Hematopoietic multipotent progenitor cell treated with erythropoietin and hydrocortisone succinate and interleukin-3 and kit ligand, for 4 days (in vitro differentiated cells): Measurements from ENCODE around the gene FILIP1.
A peak's percentile ranks its signal among the peaks of the same experiment; 100 is the strongest.

Experiments used
- DNase-seq: peaks from one replicate; pipeline ENCODE4 v3.0.0-alpha.2; 2015

FILIP1 gene

DNA sequence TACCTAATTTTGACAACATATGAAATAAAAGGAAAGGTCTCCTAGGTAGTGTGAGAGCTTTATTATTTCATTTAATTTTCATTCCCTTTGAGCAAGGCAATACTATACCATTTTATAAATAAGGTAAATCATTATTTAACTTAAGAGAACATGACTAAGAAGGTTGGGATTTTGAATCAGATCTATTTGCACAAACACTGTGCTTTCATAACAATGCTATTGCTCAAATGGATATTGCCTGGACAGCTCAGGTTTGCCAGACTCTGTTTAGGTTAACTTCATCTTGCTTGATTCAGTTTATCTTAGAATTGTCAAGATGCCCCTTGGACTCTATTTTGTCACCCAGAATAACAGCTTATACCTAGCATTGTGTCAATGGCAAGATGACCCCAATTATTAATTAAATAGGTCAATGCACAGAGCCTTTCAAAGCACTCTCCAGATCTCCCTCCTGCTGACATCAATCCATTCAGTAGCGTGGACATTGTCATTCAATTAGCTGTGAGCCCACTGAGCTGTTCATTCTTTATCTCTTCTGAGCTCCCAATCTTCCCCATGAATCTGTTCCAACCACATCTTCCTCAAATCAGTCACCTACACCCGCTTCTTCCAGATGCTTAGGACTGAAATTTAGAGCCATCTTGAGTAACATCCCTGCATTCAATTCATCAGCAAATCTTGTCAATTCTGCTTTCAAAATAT lies 166.9 kb downstream of the FILIP1 start:
- no peak for DNase-seq

DNA sequence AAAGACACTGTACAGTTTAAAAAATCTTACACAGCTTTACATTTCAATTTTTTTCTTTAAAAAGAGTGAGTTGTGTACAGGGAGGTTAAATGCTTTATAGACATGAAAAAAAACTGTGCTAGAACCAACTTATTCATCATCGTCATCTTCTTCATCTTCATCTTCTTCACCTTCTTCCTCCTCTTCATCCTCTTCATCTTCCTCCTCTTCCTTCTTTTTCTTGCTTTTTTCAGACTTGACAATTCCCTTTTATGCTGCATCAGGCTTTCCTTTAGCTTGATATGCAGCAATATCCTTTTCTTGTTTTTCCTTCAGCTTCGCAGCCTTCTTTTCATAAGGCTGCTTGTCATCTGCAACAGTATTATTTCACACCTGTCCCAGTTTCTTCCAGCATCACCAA lies 174.7 kb downstream of the FILIP1 start:
- no peak for DNase-seq

DNA sequence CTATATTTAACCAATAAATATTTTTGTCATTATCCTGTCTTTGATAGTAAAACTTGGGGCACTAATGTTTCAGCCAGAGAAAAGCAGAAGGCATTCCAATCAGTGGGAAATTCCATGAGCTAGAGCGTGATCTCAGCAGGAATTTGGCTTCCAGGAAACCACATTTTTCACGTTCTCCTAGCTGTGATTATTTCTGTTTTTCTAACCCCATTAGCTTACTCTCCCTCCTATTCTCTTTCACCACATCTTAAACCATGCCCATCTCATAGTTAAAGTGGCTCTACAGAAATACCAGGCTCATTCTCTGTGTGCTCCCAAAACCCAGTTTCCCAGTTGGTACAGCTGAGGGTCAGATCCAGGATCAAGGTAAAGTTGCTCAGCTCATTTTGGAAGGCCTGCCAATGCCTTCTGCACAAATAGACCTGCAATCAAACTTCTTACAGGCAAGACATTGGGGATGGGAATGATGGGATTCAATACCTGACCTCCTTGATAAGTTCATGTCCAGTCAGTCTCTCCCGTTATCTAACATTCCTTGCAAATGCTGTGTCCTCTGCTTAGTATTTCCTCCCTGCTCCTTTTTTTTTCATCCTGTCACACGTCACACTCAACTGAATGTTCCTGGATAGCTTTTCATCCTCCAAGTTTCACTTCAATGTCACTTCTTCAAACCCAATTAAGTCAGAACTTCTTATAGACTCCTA lies 175.9 kb downstream of the FILIP1 start:
- no peak for DNase-seq

DNA sequence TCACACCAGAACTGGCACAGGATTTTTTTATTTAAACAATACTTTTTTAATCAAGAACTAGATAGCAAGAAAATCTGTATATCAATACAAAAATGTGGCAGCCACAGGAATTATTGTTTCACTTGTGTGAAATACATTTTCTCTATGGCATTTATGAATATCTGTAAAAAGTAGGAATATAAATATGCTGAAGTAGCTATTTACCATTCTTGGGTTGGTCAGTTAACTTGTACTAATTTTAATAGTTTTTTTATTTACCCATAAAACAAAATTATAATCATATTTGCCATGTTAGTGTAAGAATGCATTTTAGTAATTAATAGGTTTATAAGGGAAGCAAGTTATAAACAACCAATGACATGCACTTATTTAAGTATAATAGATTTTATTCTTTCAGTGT lies 177.6 kb downstream of the FILIP1 start:
- DNase-seq: no peak

DNA sequence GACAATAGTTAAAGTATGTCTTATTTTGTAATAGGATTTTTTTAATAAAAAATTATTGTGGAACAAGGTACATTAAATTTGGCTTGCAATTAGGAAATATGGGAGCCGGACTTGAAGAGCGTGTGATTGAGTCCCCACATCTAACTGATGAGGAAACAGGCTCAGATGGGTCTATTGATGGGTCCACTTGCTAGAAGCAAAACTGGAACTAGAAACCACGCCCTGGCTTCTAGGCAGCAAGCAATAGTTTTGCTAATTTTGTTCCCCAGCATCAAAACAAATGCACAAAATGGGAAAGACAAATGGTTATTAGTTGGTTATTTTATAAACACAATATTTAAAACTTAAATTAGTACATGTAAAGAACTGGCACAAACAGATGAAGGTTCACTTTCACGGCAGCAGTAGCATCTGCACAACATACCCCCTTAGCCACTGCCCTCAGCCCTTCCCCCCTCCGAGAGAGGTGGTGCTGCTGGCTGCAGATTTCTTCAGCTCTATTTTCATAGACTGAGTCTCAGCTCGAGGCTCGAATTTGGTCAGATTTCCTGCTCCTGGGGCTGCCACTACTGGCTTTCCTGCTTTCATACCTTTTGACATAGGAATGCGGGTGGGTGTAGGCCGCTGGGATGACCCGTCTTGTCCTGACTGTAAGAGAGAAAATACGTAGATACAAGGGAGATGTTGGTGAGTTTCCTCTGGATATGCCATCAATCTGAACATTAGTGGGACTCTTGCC lies 185.2 kb downstream of the FILIP1 start:
- no peak for DNase-seq

DNA sequence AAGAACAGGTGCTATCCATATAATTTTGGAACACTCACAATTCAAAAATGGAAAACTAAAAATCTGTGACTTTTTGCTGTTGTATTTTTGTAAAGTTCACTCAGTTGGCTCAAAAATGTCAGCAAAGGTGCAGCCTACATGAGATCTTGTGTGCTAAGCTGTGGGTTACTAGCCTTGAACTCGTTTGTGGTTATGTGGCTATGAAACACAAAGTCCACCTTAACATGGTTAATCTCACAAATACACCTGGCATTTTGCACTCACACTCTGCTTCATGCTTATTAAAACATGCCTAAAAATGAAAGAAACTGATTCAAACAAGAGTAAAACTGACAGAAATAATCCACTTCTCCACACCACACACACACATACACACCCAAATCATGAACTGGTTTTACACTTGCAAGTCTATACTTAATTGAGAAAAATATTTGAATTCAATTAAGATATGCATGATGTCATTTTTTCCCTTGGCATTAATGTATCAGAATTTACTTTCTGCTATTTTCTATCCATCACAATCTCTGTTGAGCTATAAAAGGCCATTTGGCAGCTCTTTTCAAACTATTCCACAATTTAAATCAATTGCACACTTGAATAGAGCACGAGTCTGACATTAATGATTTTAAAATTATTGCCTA lies 186.1 kb downstream of the FILIP1 start:
- DNase-seq: no peak

DNA sequence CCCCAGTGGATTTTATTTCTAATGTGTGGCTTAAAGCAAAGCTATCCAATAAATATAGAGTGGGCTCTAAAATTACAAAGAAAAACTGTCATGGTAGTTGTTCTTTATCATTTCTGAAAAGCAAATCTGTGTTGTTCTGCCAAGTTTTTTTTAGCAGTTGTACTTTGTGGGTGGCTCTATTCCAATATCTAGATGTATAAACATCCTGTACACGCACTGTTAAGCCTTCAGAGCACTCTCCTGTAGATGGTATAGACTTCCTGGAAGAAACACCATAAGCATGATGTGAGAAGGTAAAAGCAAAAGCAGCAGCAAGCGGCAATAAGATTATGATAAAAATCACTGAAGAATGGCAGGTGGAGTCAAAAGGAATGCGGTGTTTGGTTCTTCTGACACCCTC lies 187.5 kb downstream of the FILIP1 start:
- no peak for DNase-seq

DNA sequence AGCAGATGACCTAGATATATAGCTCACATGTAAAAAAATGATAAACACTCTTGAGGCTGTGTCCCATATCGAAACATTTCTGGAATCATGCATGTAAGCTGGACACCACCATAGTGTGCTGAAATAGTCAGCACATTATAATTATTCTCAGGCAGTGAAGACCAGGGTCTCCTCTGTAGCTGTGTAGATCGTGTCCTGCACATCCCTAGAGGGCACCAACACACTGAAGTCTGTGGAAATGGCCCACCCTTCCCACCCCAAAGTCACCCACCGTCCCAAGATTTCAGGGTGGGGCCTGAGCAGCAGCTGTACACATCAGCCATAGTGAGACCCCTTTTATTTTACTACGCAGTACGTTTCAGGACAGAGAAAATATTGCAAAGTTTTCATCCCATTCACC lies 188.0 kb downstream of the FILIP1 start:
- DNase-seq: no peak

DNA sequence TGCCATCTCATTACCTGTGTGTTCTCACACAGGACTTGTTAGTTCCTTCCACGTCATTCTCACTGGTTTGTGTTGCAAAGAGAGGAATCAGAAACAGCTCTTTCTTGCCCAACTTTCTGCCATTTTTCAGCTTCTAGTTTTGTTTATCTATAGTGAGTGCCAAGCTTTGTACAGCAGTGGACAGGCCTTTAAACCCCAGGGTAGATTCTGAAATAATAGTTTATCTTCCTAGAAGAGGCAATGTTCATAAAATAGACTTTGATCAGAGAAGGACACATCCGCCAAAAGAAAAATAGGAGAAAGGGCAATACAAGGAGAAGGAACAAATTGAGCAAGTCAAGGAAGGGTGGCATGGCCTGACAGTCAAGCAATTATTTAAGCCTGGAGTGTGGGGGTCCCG lies 191.3 kb downstream of the FILIP1 start:
- DNase-seq: no peak

DNA sequence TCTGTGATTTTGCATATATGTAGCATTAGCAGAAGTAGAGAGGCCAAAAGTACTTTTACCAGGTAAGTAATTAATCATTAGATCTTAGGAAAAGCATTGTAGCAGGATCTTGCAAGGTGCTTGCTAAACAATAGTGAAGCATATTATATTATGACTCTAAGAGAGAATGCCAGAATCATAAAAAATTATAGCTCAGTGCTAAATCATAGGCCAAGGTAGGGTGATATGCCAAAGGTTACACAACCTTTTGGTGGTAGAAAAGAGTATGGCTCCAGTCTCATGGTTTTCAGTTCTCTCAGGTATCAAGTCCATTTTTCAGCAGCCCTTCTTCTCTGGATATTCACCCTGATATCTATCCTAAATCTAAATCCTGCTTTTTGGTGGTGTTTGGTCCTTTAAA lies 192.1 kb downstream of the FILIP1 start:
- no peak for DNase-seq

DNA sequence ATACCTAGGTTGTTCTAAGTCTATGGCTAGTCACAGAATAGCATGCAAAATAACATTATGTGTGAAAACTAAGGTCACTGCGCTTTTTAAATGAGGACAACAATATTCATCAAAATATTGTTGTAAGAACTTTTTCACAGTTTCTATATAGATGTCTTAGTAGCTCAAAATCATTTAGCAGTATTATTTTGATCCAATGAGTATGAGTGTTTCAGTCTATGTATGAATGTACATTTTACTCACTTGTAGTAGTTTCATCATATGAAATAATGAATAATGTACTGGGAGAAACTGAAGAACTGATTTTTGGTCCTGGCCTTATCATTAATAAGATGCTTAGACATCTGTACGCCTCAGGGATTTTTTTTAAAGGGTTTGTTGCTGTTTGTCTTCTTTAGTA lies 192.5 kb downstream of the FILIP1 start:
- no peak for DNase-seq

DNA sequence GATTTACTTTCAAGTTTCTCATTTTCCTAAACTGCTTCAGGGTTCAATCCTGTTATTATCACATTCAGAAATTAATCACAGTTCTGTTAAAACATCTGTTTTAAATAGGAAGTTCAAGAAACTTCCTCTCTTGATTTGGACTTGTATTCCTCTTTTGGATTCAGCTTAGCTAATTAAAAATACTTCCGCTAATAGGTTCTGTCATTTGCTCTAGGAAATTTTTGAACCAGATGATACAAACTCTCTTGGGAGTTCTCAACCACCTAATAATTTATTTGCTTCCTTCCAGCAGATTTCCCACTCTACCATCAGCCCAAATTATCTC lies 193.1 kb downstream of the FILIP1 start:
- no peak for DNase-seq

DNA sequence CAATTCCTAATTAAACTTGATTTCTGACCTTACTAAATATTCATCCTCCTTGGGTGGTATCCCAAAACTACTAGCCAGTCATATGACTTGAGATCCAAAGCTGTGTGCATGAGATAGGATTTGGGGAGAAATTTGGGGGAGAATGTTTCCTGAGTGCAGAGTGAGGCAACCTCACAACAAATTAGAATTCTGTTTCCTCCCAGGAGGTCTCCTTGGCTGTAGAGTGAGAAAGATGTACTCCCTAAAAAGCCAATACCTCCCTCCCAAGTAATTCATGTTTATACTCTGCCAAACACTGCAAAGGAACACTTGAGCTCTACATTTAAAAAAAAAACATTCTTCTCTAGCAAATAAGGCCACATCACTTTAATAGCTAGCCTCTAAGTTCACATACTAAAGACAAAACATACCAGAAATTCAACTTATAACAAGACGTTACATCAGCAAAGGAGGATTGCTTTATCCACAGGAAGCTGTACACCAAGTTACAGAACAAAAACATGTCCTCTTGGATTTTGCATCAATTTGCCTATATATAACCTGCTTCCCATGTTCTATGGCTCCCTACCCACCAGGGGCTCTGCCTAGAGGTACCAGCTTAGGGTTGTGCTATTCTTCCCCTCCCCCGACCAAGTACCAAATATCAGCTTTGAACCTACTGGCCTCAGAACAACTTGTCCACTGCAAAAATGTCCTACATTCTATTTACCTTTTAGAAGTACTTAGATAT lies 193.6 kb downstream of the FILIP1 start:
- DNase-seq: no peak

DNA sequence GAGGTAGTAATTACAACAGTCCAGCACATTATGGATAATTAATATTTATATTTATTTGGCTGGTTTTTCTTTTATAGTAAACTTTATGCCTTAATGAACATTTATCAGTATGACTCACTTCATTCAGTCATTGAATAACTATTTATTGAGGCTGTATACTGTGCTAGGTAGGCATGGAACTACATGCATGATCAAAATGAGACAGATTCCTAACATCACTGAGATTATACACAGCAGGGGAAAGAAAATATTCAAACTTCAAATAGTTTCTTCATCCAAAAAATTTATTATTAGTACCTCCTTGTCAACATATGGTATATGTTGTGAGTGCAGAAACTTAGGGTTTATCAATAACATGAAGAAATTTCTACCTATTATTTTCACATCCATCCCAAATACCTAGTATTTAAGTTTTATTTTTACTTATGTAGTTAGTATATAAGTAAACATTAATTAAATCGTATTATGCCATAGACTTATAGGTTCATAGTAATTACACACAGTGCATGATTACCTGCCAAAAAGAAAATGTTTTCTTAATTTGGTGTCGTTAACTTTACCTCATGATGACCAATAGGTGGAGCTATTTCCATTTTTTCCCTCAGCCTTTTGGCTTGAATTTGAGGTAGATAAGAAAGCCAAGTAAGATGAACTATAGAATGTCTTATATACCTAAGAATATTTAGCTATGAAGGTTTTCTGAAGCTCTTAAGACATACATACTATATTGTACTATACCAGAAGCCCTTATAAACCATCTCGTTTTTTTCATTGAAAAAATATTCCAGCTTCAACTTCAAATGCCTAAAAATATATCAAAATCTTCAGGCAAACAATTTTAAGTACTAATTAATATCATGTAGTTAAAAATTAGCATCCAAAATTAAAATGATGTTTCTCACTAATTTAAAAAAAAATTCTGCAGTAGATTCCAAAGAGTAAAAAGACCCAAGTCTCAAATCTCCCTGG lies 196.5 kb downstream of the FILIP1 start:
- DNase-seq: peak; percentile 86

DNA sequence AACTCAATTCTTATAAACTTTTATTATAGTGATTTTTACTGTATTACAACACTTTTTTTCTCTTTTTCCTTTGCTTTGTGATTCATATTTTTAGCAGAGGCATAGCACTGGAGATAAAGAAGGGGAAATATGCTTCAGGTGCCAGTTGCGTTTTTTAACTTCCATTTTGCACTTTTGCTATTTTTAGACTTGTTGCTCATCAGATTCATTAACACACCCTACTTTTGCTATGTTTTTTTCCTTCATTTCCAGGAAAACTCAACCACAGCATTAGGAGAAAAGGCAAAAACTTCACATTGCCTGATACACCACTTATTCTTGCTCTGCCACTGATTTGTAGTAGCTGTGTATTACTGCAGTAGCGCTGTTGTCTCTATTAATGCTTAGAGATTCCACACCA lies 201.0 kb downstream of the FILIP1 start:
- DNase-seq: no peak

DNA sequence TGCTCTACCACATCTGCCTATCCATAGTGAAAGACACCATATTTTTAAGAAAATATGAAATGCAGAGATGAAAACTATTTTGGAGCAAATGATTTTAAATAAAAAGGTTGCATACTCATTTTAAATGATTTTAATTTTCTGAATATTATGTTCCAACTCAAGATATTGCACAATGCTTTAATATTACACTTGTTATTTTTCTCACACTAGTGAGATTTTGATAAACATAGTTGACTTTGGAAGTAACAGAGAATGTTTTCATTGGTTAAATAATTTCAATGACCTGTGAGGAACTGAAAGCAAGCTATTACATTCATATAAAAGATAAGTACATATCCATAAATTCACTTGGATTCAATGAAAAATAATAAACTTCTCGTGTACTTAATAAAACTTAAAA lies 201.9 kb downstream of the FILIP1 start:
- DNase-seq: no peak

DNA sequence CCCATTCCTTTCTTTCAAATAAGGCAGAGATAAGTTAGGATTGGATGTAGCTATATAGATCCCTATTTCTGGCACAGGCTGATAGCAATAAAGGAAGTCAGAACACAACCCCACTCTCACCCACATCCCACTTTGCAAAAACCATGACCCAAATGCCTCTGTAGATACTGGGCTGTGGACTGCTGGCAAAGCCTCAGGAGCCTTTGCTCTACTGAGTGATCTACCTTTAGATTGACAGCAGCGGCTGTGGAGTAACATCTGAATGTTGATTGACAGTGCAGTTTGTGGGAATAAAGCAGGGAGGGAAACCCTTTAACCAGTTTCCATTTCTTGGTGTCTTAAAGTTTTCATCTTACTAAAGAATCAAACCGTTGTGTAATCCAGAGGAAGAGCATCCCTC lies 202.3 kb downstream of the FILIP1 start:
- peak; percentile 25 for DNase-seq

DNA sequence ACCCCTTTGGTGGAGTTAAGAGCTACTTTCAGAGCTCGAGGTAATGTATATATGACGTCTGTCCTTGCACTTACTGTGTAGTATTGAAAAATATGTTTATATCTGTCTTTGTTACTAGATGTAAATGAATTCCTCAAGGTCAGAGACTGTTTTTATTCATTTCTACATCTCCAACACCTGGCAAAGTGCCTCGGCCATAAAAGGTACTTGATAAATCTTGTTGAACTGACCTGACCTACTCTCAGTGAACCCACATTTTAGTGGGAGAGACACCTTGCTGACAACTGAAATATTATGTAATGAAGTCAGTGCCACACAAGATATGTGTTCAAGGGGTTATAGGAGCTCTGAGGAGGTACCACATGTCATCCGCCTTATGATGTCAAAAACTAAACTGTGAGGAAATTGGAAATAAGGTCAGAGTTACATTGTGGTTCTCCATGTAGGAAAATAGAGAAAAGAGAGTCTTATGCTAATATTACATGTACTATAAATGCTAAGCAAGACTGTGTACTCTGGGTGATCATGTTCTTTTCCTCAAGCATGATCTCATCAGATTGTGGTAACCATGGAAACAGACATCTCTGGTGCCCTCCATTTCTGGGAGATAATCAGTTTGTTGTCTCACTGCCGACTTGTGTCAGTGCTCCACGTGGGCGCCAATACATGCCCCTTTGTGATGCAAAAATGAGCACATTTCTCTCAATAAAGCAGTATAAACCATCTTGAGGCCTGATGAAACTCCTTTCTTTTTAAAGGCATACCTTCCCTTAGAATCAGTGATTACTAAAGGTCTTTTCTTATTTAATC lies 203.3 kb downstream of the FILIP1 start:
- DNase-seq: no peak

DNA sequence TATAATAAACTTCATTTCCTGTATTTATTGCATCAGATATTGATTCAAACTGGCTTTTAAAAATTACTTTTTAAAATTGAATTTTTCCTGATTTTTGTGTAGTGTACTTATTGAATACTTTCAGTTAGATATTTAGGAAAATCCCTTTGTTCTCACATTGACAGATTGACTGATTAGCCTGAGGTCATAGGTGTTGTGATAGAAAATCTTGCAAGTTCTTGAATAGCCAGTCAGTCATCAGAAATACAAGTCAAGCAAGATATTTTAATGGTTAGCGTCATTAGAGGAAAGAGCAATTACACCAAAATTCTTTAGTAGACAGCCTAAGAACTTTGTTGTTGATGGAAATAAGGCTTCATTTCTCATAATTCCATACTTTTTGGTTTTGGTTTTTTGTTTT lies 205.6 kb downstream of the FILIP1 start:
- DNase-seq: no peak

DNA sequence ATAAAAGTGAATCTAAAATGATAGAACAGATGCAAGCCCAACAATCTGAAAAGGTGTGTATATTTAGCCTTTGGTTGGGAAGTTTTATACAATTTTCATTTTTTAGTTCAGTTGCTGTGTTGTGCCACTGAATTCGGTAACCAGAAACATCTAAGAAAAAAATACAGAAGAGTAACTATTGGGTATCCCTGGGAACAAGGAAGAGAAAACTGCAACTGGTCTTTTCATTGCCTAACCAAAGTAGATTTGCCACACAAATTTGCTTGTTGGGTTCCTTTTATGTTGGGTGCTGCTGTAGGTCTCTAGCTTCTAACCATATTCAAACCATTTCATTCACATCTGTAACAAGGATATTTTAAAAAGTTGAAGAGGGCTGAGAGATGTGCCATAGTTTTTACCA lies 206.2 kb downstream of the FILIP1 start:
- no peak for DNase-seq

DNA sequence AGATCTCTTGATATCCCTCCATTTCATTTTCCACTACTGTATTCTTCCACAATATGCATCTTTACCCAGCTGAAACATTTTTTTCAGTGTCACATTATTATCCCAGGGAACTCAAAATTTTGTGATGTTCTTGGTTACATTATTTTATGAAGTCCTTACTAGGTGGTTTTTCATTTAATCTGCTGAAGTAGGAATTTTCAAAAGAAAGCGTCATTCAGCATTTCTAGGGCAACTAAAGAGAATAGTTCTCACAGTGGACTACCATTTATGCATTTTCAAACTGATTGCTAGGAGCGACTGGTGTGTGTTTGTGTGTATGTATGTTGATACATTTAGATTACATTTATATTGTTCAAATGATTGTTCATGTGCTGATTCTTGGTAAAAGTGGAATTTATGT lies 206.6 kb downstream of the FILIP1 start:
- DNase-seq: no peak
